Neuronal stem cell (in vitro differentiated cells): ENCODE measurements around the gene SEMA3G.
A peak's percentile ranks its signal among the peaks of the same experiment; 100 is the strongest.

Experiments used
- DNase-seq: peaks from one replicate; pipeline ENCODE4 v3.0.0-alpha.2; 2013; ENCODE audit warnings: low spot score
- H2AFZ ChIP-seq: one replicate; pipeline ENCODE4 v1.6.1; 2013; ENCODE audit warnings: mild to moderate bottlenecking, low read length, inconsistent platforms
- H2AK5ac ChIP-seq: 2 replicates; pipeline ENCODE4 v1.6.1; 2013; ENCODE audit warnings: low read depth, mild to moderate bottlenecking, inconsistent platforms, low read length, moderate library complexity, mixed read lengths
- H2BK120ac ChIP-seq: 2 replicates; pipeline ENCODE4 v1.6.1; 2013; ENCODE audit warnings: low read depth, mild to moderate bottlenecking, inconsistent platforms, low read length, moderate library complexity, mixed read lengths
- H2BK12ac ChIP-seq: one replicate; pipeline ENCODE4 v1.6.1; 2013; ENCODE audit warnings: low read length, inconsistent platforms
- H2BK15ac ChIP-seq: 2 replicates; pipeline ENCODE4 v1.6.1; 2013; ENCODE audit warnings: mild to moderate bottlenecking, low read length, inconsistent platforms, mixed read lengths
- H2BK5ac ChIP-seq: one replicate; pipeline ENCODE4 v1.6.1; 2013; ENCODE audit warnings: inconsistent platforms, mild to moderate bottlenecking, low read length, moderate library complexity
- H3K14ac ChIP-seq: one replicate; pipeline ENCODE4 v1.6.1; 2013; ENCODE audit warnings: low read length, inconsistent platforms
- H3K18ac ChIP-seq: 2 replicates; pipeline ENCODE4 v1.6.1; 2013; ENCODE audit warnings: low read length, inconsistent platforms
- H3K23ac ChIP-seq: 2 replicates; pipeline ENCODE4 v1.6.1; 2013; ENCODE audit warnings: low read depth, mild to moderate bottlenecking, mixed read lengths, low read length, inconsistent platforms; ENCODE audit not compliant: poor library complexity
- H3K27ac ChIP-seq: replicated peaks from 3 replicates; pipeline ENCODE4 v1.5.1; 2013; ENCODE audit warnings: low read length, inconsistent platforms
- H3K27me3 ChIP-seq, 3 experiments: 2 replicates each; pipeline ENCODE4 v1.6.1; 2013; ENCODE audit warnings: low read length in 3 of 3, mild to moderate bottlenecking in 2 of 3, inconsistent platforms in 1 of 3, low read depth in 1 of 3, mixed read lengths in 1 of 3, moderate library complexity in 1 of 3; ENCODE audit not compliant: control insufficient read depth in 3 of 3, insufficient read depth in 3 of 3
- H3K36me3 ChIP-seq, 2 donors: replicated peaks in 1 of 2; 2 replicates each; pipeline ENCODE4 v1.6.1; 2013; ENCODE audit warnings: low read length in 2 of 2; ENCODE audit not compliant: control insufficient read depth in 2 of 2, insufficient read depth in 2 of 2
- H3K4ac ChIP-seq: 2 replicates; pipeline ENCODE4 v1.6.1; 2013; ENCODE audit warnings: inconsistent platforms, mild to moderate bottlenecking, low read length, moderate library complexity
- H3K4me1 ChIP-seq, 2 donors: 1 replicate in 1 of 2; 2 replicates in 1 of 2; pipeline ENCODE4 v1.6.1; 2013; ENCODE audit warnings: low read length in 2 of 2, low read depth in 1 of 2; ENCODE audit not compliant: control insufficient read depth in 2 of 2, insufficient read depth in 1 of 2
- H3K4me2 ChIP-seq: one replicate; pipeline ENCODE4 v1.6.1; 2013; ENCODE audit warnings: mild to moderate bottlenecking, low read length, inconsistent platforms; ENCODE audit not compliant: insufficient read depth, poor library complexity, severe bottlenecking
- H3K4me3 ChIP-seq, 2 donors: 2 replicates each; pipeline ENCODE4 v1.5.1; 2013; ENCODE audit warnings: low read length in 2 of 2, mild to moderate bottlenecking in 2 of 2, inconsistent platforms in 1 of 2, moderate library complexity in 1 of 2
- H3K79me1 ChIP-seq: one replicate; pipeline ENCODE4 v1.6.1; 2013; ENCODE audit warnings: low read depth, mild to moderate bottlenecking, inconsistent platforms, low read length, moderate library complexity
- H3K9ac ChIP-seq: one replicate; pipeline ENCODE4 v1.6.1; 2013; ENCODE audit warnings: mild to moderate bottlenecking, low read depth, low read length, inconsistent platforms; ENCODE audit not compliant: poor library complexity
- H3K9me3 ChIP-seq, 2 donors: replicated peaks in 1 of 2; 2 replicates each; pipeline versions ENCODE3 to v1.6.1; 2013; ENCODE audit warnings: low read length in 2 of 2, mild to moderate bottlenecking in 2 of 2, inconsistent platforms in 1 of 2, low read depth in 1 of 2, mixed read lengths in 1 of 2, moderate library complexity in 1 of 2; ENCODE audit not compliant: control insufficient read depth in 2 of 2, insufficient read depth in 1 of 2
- H4K8ac ChIP-seq: one replicate; pipeline ENCODE4 v1.6.1; 2013; ENCODE audit warnings: low read depth, mild to moderate bottlenecking, inconsistent platforms, low read length, moderate library complexity
- H4K91ac ChIP-seq: one replicate; pipeline ENCODE4 v1.6.1; 2013; ENCODE audit warnings: low read length, low read depth, mild to moderate bottlenecking, inconsistent platforms; ENCODE audit not compliant: poor library complexity
- WGBS, 2 donors: extraction: QIAGEN DNeasy Blood & Tissue Kit; methylation state at CpG; one replicate each; pipeline ENCODE4 v1.1.7; 2013; ENCODE audit warnings: missing lambda C conversion rate in 2 of 2, mixed read lengths in 1 of 2; ENCODE audit not compliant: insufficient read length in 2 of 2, insufficient replicate concordance in 1 of 2; ENCODE audit errors: extremely low coverage in 2 of 2; 5-methylcytosine and 5-hydroxymethylcytosine counted together

SEMA3G gene

DNA sequence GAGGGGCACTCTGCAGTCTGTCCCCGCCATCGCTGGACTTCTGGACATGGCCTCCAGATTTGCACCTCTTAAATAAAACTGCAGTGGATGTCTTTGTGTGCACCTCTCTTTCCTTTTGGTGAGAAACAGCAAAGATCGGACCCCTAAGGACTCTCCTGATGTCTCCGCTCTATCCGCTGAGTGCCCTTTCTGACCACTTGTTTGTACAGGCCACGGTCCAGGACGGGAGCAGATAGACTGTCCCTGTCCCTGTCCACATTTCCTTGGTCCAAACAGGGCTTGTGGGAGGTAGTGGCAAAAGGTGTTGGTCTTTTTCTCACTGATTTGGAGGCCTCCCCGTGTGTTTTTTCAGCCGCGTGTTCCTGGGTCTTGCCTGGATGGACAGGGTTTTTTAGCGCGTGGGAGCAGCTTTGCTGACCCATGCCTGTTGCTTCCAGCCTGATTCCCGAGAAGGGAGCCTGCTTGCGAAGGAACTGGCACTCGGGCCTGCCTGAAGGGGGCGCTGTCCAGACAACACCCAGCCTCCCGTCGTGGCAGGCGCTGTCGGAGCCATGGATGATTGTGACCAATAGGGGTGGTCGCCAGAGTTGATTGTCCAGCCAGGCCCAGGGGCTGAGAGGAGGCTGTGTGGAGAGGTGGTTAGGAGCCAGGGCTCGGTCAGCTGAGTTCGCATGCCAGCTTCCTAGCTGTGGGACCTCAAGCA, 37.1 kb upstream of the SEMA3G start:
- Histone ChIP-seq H3K18ac (no peak overlapping the region), H3K27ac (no peak overlapping the region), H4K91ac (no peak overlapping the region), H3K79me1 (peaks cover 1% of the 10 kb centered on the region), H2AK5ac (no peak overlapping the region), H3K9ac (no peak overlapping the region), H2AFZ (no peak overlapping the region), H3K36me3 (peaks cover 74 to 98% of the 10 kb centered on the region in 2 donors), H3K14ac (no peak overlapping the region), H2BK120ac (no peak overlapping the region), H2BK12ac (no peak overlapping the region), H3K4me1 (peaks cover 4 to 18% of the 10 kb centered on the region in 2 donors), H3K4ac (no peak overlapping the region), H2BK5ac (no peak overlapping the region), H3K27me3 (no peaks in the 10 kb centered on the region), H3K4me3 (no peak overlapping the region), H4K8ac (no peak overlapping the region), H3K4me2 (no peak overlapping the region), H3K23ac (peak overlapping the region; percentile 82), H2BK15ac (no peak overlapping the region), H3K9me3 (no peaks in the 10 kb centered on the region)
- peak; percentile 12 for DNase-seq
- no CpG with 5 or more reads among the region's 23 CpGs for WGBS, 2 donors

DNA sequence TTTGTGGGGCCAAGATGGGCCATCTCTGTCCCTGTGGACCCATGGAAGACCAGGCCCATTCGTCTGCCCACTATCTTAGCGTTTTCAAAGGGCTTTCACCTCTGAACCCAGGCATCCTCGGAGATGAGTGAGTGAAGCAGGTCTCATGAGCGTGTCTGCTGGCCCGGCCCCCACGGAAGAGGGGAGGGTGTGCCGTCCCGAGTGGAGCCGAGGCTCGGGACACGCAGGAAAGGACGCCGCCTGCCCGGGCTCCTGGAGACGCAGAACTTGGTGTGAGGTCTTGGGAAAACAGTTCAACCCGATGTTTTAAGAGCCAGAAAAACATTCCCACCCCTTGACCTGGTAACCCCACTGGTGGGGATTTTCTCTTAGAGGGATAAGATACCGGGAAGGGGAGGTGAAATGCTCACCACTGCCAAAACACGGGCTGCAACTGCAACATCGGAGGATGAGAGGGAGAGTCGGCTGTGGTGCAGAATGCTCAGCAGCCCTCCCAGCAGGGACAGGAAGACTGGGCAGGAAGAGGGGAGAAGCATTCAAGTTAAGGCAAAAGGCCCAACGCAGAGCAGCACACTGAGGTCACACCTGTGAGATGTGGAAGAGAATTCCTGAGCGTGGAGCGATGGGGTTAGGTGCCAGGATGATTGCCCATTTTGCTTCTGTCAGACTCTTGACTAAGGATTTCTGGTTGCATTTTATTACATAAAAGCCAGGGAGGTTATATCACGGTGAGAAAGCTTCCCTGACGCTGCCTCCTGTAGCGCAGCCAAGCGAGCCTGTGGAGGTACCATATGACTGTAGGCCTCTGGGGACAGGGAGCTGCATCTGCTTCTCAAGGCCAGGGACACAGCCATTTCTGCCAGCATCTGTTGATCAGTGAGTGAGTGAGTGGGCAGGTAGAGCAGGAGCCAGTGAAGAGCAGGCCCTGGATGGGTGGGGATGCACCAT, 36.1 kb upstream of the SEMA3G start:
- no CpG with 5 or more reads among the region's 27 CpGs for WGBS, 2 donors
- no peak overlapping the region for H2BK120ac ChIP-seq
- no peak overlapping the region for H3K14ac ChIP-seq
- no peak overlapping the region for H2AFZ ChIP-seq
- H3K18ac ChIP-seq: no peak overlapping the region
- H4K8ac ChIP-seq: no peak overlapping the region
- no peak overlapping the region for H3K9ac ChIP-seq
- H3K79me1 ChIP-seq: peaks cover 1% of the 10 kb centered on the region
- H3K4me3 ChIP-seq: no peak overlapping the region
- H3K4ac ChIP-seq: no peak overlapping the region
- H3K23ac ChIP-seq: no peak overlapping the region
- H3K9me3 ChIP-seq: no peaks in the 10 kb centered on the region
- H2BK5ac ChIP-seq: no peak overlapping the region
- no peaks in the 10 kb centered on the region for H3K27me3 ChIP-seq
- H3K4me2 ChIP-seq: no peak overlapping the region
- DNase-seq: no peak
- H2AK5ac ChIP-seq: no peak overlapping the region
- H3K36me3 ChIP-seq: peaks cover 75 to 98% of the 10 kb centered on the region in 2 donors
- H2BK15ac ChIP-seq: no peak overlapping the region
- H2BK12ac ChIP-seq: no peak overlapping the region
- no peak overlapping the region for H4K91ac ChIP-seq
- no peak overlapping the region for H3K27ac ChIP-seq
- peaks cover 4 to 18% of the 10 kb centered on the region in 2 donors for H3K4me1 ChIP-seq

- no CpG with 5 or more reads among the region's 16 CpGs for WGBS, 2 donors
- no peak for DNase-seq
- H3K18ac ChIP-seq: no peak overlapping the region
- no peak overlapping the region for H2AFZ ChIP-seq
- no peak overlapping the region for H3K9ac ChIP-seq
- H3K36me3 ChIP-seq: peaks cover 69 to 98% of the 10 kb centered on the region in 2 donors
- no peaks in the 10 kb centered on the region for H3K27me3 ChIP-seq
- H3K9me3 ChIP-seq: no peaks in the 10 kb centered on the region
- peaks cover 4 to 17% of the 10 kb centered on the region in 2 donors for H3K4me1 ChIP-seq
- no peak overlapping the region for H2AK5ac ChIP-seq
- H2BK5ac ChIP-seq: no peak overlapping the region
- no peak overlapping the region for H2BK12ac ChIP-seq
- H3K14ac ChIP-seq: no peak overlapping the region
- no peak overlapping the region for H3K4ac ChIP-seq
- no peak overlapping the region for H3K4me3 ChIP-seq
- H3K4me2 ChIP-seq: no peak overlapping the region
- H4K91ac ChIP-seq: no peak overlapping the region
- H2BK15ac ChIP-seq: no peak overlapping the region
- peaks cover 1% of the 10 kb centered on the region for H3K79me1 ChIP-seq
- H4K8ac ChIP-seq: no peak overlapping the region
- H3K23ac ChIP-seq: no peak overlapping the region
- H2BK120ac ChIP-seq: no peak overlapping the region
- H3K27ac ChIP-seq: no peak overlapping the region
These were observed 35.1 kb upstream of the SEMA3G start for GRCh38 chr3:52479877-52480575.
